ENCODE data around the gene GABRQ.
"Not testable (repeated sequence)": the region's sequence is repeated elsewhere in the genome, so short reads cannot be mapped to it uniquely, and the experiment has no call there.

Gene GABRQ

GRCh38 chrX:152656890-152657289, 19.2 kb downstream of the GABRQ start:
- FAIRE-seq = no peak
- TF ChIP-seq CTCF (IDR thresholded peaks at IDR 0.05; ENCODE audit: insufficient read depth, missing control alignments) = no peak

GRCh38 chrX:152658302-152658701, 20.6 kb downstream of the GABRQ start:
- FAIRE-seq (no peak), DNase-seq (ENCODE audit: insufficient read length, low spot score) (no peak)
- peak; percentile 15 for TF ChIP-seq CTCF (IDR thresholded peaks at IDR 0.05; ENCODE audit: insufficient read depth, missing control alignments)

More at GRCh38 chrX:152656890-152657289, 19.2 kb downstream of the GABRQ start:
- no peak for DNase-seq (ENCODE audit: insufficient read length, low spot score)

- FAIRE-seq (no peak), DNase-seq (ENCODE audit: insufficient read length, low spot score) (no peak)
- no peak for TF ChIP-seq CTCF (IDR thresholded peaks at IDR 0.05; ENCODE audit: insufficient read depth, missing control alignments)
Measured at GRCh38 chrX:152663086-152663485, 25.4 kb downstream of the GABRQ start.

- FAIRE-seq = no peak
- TF ChIP-seq CTCF (IDR thresholded peaks at IDR 0.05; ENCODE audit: insufficient read depth, missing control alignments) = no peak
- DNase-seq (ENCODE audit: insufficient read length, low spot score) = no peak
Measured at GRCh38 chrX:152674135-152674534, 36.4 kb downstream of the GABRQ start.

GRCh38 chrX:152674652-152675051, 37.0 kb downstream of the GABRQ start:
- FAIRE-seq; DNase-seq (ENCODE audit: insufficient read length, low spot score): not testable (repeated sequence)

- FAIRE-seq; DNase-seq (ENCODE audit: insufficient read length, low spot score): not testable (repeated sequence)
Measured at GRCh38 chrX:152681012-152681411, 43.3 kb downstream of the GABRQ start.

GRCh38 chrX:152697952-152698931, 60.5 kb downstream of the GABRQ start, which contains the start of gene MAGEA3:
MAGEA3 (plus strand) TSS chrX:152698794; CDS start chrX:152700833, 2,039 bp downstream.
- FAIRE-seq; DNase-seq (ENCODE audit: insufficient read length, low spot score): not testable (repeated sequence)

GRCh38 chrX:152700390-152700789, 62.7 kb downstream of the GABRQ start:
- FAIRE-seq; DNase-seq (ENCODE audit: insufficient read length, low spot score): not testable (repeated sequence)

- not testable (repeated sequence) for FAIRE-seq
Measured at GRCh38 chrX:152706500-152706899, 68.8 kb downstream of the GABRQ start.

More at GRCh38 chrX:152706500-152706899, 68.8 kb downstream of the GABRQ start:
- not testable (repeated sequence) for DNase-seq (ENCODE audit: insufficient read length, low spot score)

All from D721Med (cell line).